Measurements from ENCODE around the gene PUM1. TPM values are rescaled to one million over a fixed set of nuclear protein-coding genes. Genes with fewer than 3 reads are reported as not detected.

Gene PUM1
- total RNA-seq, 2 donors from 2014 or later = 207 to 210 TPM

DNA sequence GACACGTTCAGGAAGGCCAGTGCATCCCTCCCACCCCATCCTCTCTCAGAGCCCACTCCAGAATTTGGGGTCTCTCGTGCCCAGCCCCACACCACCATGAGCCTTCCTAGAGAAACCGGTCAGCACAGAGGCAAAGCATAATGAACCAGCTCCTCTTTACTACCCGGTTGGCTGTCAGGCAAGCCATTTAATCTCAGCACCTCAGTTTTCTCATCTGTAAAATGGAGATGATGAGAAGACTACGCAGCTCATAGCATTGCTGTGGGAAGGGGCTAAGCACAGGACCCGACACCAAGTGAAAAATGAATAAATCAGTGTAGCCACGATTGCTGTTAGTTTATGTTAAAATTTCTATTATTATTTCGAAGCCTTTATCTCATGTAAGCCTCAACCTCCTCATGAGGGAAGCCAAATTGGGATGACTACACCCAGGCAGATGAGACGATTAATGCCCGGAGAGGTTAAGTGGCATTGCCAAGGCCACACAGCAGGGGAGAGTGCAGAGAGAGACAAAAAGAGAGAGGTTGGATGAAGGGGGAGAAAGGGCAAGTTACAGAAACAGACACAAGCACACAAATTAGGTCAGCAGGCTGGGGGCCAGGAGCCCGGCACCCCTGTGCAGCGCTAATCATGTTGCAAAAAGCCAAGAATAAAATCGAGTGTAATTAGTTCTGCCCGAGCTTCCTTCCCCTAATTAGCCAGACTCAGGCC lies 182.7 kb downstream of the PUM1 start:
- H3K27me3 ChIP-seq (ENCODE audit: control insufficient read depth, insufficient read depth, low read length, poor library complexity, severe bottlenecking) = no peaks in the 10 kb centered on the region
- WGBS, 2 experiments (ENCODE audit: insufficient coverage in 1 of 2, insufficient read length in 1 of 2) = 92 to 94% methylated on average over 11 to 14 of the region's 14 CpGs
- TF ChIP-seq, protein P1, sequence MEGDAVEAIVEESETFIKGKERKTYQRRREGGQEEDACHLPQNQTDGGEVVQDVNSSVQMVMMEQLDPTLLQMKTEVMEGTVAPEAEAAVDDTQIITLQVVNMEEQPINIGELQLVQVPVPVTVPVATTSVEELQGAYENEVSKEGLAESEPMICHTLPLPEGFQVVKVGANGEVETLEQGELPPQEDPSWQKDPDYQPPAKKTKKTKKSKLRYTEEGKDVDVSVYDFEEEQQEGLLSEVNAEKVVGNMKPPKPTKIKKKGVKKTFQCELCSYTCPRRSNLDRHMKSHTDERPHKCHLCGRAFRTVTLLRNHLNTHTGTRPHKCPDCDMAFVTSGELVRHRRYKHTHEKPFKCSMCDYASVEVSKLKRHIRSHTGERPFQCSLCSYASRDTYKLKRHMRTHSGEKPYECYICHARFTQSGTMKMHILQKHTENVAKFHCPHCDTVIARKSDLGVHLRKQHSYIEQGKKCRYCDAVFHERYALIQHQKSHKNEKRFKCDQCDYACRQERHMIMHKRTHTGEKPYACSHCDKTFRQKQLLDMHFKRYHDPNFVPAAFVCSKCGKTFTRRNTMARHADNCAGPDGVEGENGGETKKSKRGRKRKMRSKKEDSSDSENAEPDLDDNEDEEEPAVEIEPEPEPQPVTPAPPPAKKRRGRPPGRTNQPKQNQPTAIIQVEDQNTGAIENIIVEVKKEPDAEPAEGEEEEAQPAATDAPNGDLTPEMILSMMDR (conservative IDR thresholded peaks at IDR 0.05) = no peak
- no peaks in the 10 kb centered on the region for H3K36me3 ChIP-seq (ENCODE audit: control insufficient read depth, insufficient read depth, low read length)
- Mint-ChIP-seq H3K36me3 (ENCODE audit: low read depth) (peaks cover 5% of the 10 kb centered on the region), H3K4me1 (peaks cover 4% of the 10 kb centered on the region), H3K27ac (no peak overlapping the region), H3K9me3 (no peaks in the 10 kb centered on the region), H3K27me3 (ENCODE audit: insufficient read depth) (no peaks in the 10 kb centered on the region), H3K4me3 (no peak overlapping the region)
- H3K4me1 ChIP-seq (ENCODE audit: control insufficient read depth, insufficient read depth, low read length) = no peaks in the 10 kb centered on the region
- H3K4me3 ChIP-seq (ENCODE audit: low read length) = no peak overlapping the region
- DNase-seq = no peak
- H3K9me3 ChIP-seq (ENCODE audit: control insufficient read depth, low read length) = no peaks in the 10 kb centered on the region
- no peak overlapping the region for H3K27ac ChIP-seq (ENCODE audit: low read depth, low read length)
- H3K9ac ChIP-seq (ENCODE audit: extremely low read depth, low read length, poor library complexity, severe bottlenecking) = no peak overlapping the region

Other genes with a start within 250 kb of the PUM1 start
- 100 to 1,000 TPM in 1 of 2 donors, 10 to 100 TPM in 1; 94.1 to 143 TPM for gene SDC3, start 157.0 kb downstream of the PUM1 start, total RNA-seq
- 10 to 100 TPM in 1 of 2 donors, 1 to 10 TPM in 1; 7.0 to 13.2 TPM for gene NKAIN1, start 174.2 kb upstream of the PUM1 start, total RNA-seq
- gene SNRNP40, start 231.1 kb upstream of the PUM1 start, total RNA-seq = 100 to 1,000 TPM in 1 of 2 donors, 10 to 100 TPM in 1; 98.6 to 141 TPM
- gene ZCCHC17, start 231.3 kb upstream of the PUM1 start, total RNA-seq = 10 to 100 TPM; 47.6 to 53.8 TPM